ENCODE results near the gene SPDYE6. TPM values are rescaled to one million over a fixed set of nuclear protein-coding genes. Genes with fewer than 3 reads are reported as not detected.
"Not testable (repeated sequence)": the region's sequence is repeated elsewhere in the genome, so short reads cannot be mapped to it uniquely, and the experiment has no call there.

The SPDYE6 gene
- total RNA-seq, 1 donor from 2014 or later, result 0.16 TPM

- peak; percentile 97 for DNase-seq
These were observed 7.5 kb upstream of the SPDYE6 start for GRCh38 chr7:102363549-102364393.

GRCh38 chr7:102346983-102347382 lies 9.3 kb downstream of the SPDYE6 start:
- DNase-seq, result not testable (repeated sequence)

- DNase-seq, result not testable (repeated sequence)
These were observed 15.5 kb downstream of the SPDYE6 start for GRCh38 chr7:102340599-102341368.

GRCh38 chr7:102337420-102337819 lies 18.8 kb downstream of the SPDYE6 start:
- not testable (repeated sequence) for DNase-seq

GRCh38 chr7:102337002-102337401 lies 19.2 kb downstream of the SPDYE6 start:
- DNase-seq, result not testable (repeated sequence)

- DNase-seq, result not testable (repeated sequence)
These were observed 20.7 kb downstream of the SPDYE6 start for GRCh38 chr7:102335574-102335973.

GRCh38 chr7:102330666-102331460 lies 25.4 kb downstream of the SPDYE6 start:
- DNase-seq, result not testable (repeated sequence)

GRCh38 chr7:102329366-102329765 lies 26.9 kb downstream of the SPDYE6 start:
- not testable (repeated sequence) for DNase-seq

- DNase-seq, result not testable (repeated sequence)
These were observed 27.4 kb downstream of the SPDYE6 start for GRCh38 chr7:102328863-102329262.

GRCh38 chr7:102327183-102327582 lies 29.1 kb downstream of the SPDYE6 start:
- DNase-seq, result not testable (repeated sequence)

- DNase-seq, result no peak
These were observed 29.9 kb downstream of the SPDYE6 start for GRCh38 chr7:102326157-102326889.

- DNase-seq, result not testable (repeated sequence)
These were observed 31.1 kb downstream of the SPDYE6 start for GRCh38 chr7:102325106-102325505.

- no peak for DNase-seq
These were observed 32.4 kb downstream of the SPDYE6 start for GRCh38 chr7:102323914-102324195.

- no peak for DNase-seq
These were observed 34.0 kb downstream of the SPDYE6 start for GRCh38 chr7:102322202-102322715.

- DNase-seq, result no peak
These were observed 34.7 kb downstream of the SPDYE6 start for GRCh38 chr7:102321351-102322201.

GRCh38 chr7:102320601-102321350 lies 35.5 kb downstream of the SPDYE6 start:
- DNase-seq, result no peak

GRCh38 chr7:102320181-102320580 lies 36.1 kb downstream of the SPDYE6 start:
- no peak for DNase-seq

GRCh38 chr7:102319671-102320070 lies 36.6 kb downstream of the SPDYE6 start:
- no peak for DNase-seq

- DNase-seq, result no peak
These were observed 37.7 kb downstream of the SPDYE6 start for GRCh38 chr7:102318482-102318971.

Data from occipital lobe (tissue), 2 donors.